SK-N-SH (cell line): Measurements from ENCODE around the gene DSCAM.

Experiments used
- CTCF ChIP-seq: fragments of 200-600 bp; sonication (generic); IDR thresholded peaks from 2 replicates; pipeline ENCODE4 v1.6.1; 2017; ENCODE audit warnings: antibody characterized with exemption, mild to moderate bottlenecking, moderate library complexity
- FOSL2 ChIP-seq: IDR thresholded peaks from 2 replicates; pipeline ENCODE4 v1.4.0; 2012; ENCODE audit warnings: low read depth, mild to moderate bottlenecking, moderate library complexity, borderline replicate concordance
- NFIC ChIP-seq: IDR thresholded peaks from 2 replicates; pipeline ENCODE4 v1.4.0; 2012; ENCODE audit warnings: borderline replicate concordance
- PBX3 ChIP-seq: IDR thresholded peaks from 2 replicates; pipeline ENCODE4; 2012
- RAD21 ChIP-seq: IDR thresholded peaks from 2 replicates; pipeline ENCODE4 v1.6.1; 2012; ENCODE audit warnings: mild to moderate bottlenecking, low read length
- REST ChIP-seq: IDR thresholded peaks from 2 replicates; pipeline ENCODE4 v1.6.1; 2012; ENCODE audit warnings: mild to moderate bottlenecking, low read depth, low read length, moderate library complexity
- RFX5 ChIP-seq: IDR thresholded peaks from 2 replicates; pipeline ENCODE4 v1.6.1; 2012; ENCODE audit warnings: mild to moderate bottlenecking, improper control_type of control experiment, low read length
- TEAD4 ChIP-seq: IDR thresholded peaks from 2 replicates; pipeline ENCODE4 v1.4.0; 2012; ENCODE audit warnings: mild to moderate bottlenecking, borderline replicate concordance; ENCODE audit not compliant: insufficient read depth

GRCh38 chr21:40250514-40251294, 596.3 kb downstream of the DSCAM start:
- TF ChIP-seq REST, result no peak
- TF ChIP-seq CTCF, result no peak
- TF ChIP-seq RFX5, result no peak
- no peak for TF ChIP-seq PBX3
- no peak for TF ChIP-seq NFIC
- no peak for TF ChIP-seq RAD21
- TF ChIP-seq TEAD4, result no peak
- no peak for TF ChIP-seq FOSL2
